H1 (cell line): Measurements from ENCODE around the gene PPM1D. TPM values are rescaled to one million over a fixed set of nuclear protein-coding genes. Genes with fewer than 3 reads are reported as not detected.

Experiments used
- ASH2L ChIP-seq: fragments of 200-600, 300-600 bp; sonication (generic); IDR thresholded peaks from one replicate; pipeline ENCODE4 v1.7.1; 2017; ENCODE audit warnings: low read length
- CHD1 ChIP-seq: IDR thresholded peaks from 2 replicates; pipeline ENCODE4 v1.6.1; 2012; ENCODE audit warnings: low read depth, low read length, improper control_type of control experiment
- CREB1 ChIP-seq: IDR thresholded peaks from 2 replicates; pipeline ENCODE4 v1.6.1; 2012; ENCODE audit warnings: inconsistent platforms
- EGR1 ChIP-seq: IDR thresholded peaks from 2 replicates; pipeline ENCODE4 v1.6.1; 2011; ENCODE audit warnings: low read depth, low read length, borderline replicate concordance
- HDAC2 ChIP-seq, 2 experiments: fragments of 300-600 bp in 1 of 2; sonication (generic) in 1 of 2; IDR thresholded peaks; 2 replicates each; pipeline ENCODE4 v1.6.1; 2011 to 2012; ENCODE audit warnings: low read depth in 2 of 2, low read length in 2 of 2, mild to moderate bottlenecking in 2 of 2, moderate library complexity in 2 of 2, borderline replicate concordance in 1 of 2, inconsistent platforms in 1 of 2
- POLR2AphosphoS5 ChIP-seq: IDR thresholded peaks from 2 replicates; pipeline ENCODE4 v1.6.1; 2011; ENCODE audit warnings: low read depth, low read length
- TCF12 ChIP-seq: IDR thresholded peaks from 2 replicates; pipeline ENCODE4 v1.6.1; 2011; ENCODE audit warnings: low read depth, mild to moderate bottlenecking, low read length
- polyA plus RNA-seq, 7 experiments: library from polyadenylated mRNA; depleted of rRNA in 3 of 7; stranded (reverse) in 5 of 7; unstranded in 2 of 7; fragments of >200 nt in 5 of 7; fragments of 200-250 nt in 2 of 7; gene quantifications; 1 replicate in 5 of 7; 2 replicates in 1 of 7; 4 replicates in 1 of 7; pipeline versions ENCODE4 v1.2.1 to v1.2.3, GENCODE V29; 2011 to 2013; ENCODE audit warnings: missing spikeins in 2 of 7, mixed read lengths in 2 of 7
- total RNA-seq: library from RNA; stranded (reverse); fragmentation: NEBNext Ultra II Directional; extraction: Animal tissue kit (Norgen Biotek cat#: 25700); gene quantifications from 2 replicates; pipeline ENCODE4 v1.2.1, GENCODE V29; 2021
- TF ChIP-seq, protein P1 (sequence below): IDR thresholded peaks from 2 replicates; pipeline ENCODE4 v1.6.1; 2012; ENCODE audit warnings: inconsistent platforms

Gene PPM1D
- total and polyA plus RNA-seq, 2 of the 8 experiments (the other 6 are each of a cell fraction or from before 2014, with no cell fraction given) = 5.0 to 16.7 TPM

DNA sequence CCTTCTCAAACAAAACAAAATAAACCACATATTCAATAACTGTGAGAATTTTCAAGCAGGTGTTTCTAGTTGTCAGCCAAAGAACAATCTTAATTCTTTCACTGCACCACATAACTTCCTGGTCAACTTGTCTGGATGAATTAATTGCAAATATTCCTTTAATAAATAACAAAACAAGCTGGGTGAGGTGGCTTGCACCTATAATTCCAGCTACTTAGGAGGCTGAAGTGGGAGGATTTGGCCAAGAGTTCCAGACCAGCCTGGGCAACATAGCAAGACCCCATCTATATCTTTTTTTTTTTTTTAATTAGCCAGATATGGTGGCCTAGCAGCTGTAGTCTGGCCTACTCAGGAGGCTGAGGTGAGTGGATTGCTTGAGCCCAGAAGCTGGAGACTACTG lies 17.0 kb upstream of the PPM1D start (continued):
- no peak for TF ChIP-seq EGR1
- TF ChIP-seq ASH2L = no peak
- TF ChIP-seq CREB1 = no peak
- no peak for TF ChIP-seq CHD1
- no peak for TF ChIP-seq POLR2AphosphoS5
- TF ChIP-seq HDAC2 (IDR thresholded peaks at IDR 0.05; ENCODE audit: borderline replicate concordance in 1 of 2, low read depth in 2 of 2, low read length in 2 of 2) = no peak
- TF ChIP-seq, protein P1, sequence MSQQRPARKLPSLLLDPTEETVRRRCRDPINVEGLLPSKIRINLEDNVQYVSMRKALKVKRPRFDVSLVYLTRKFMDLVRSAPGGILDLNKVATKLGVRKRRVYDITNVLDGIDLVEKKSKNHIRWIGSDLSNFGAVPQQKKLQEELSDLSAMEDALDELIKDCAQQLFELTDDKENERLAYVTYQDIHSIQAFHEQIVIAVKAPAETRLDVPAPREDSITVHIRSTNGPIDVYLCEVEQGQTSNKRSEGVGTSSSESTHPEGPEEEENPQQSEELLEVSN = no peak
- TF ChIP-seq TCF12 = no peak
